ENCODE results near the gene PRKCH.

Gene PRKCH

GRCh38 chr14:61388173-61388975 lies 67.0 kb downstream of the PRKCH start:
- TF ChIP-seq FOXP2 (optimal IDR thresholded peaks at IDR 0.05; ENCODE audit: borderline replicate concordance, extremely low read depth, extremely low read length, insufficient read depth), result no peak
- no peak for TF ChIP-seq REST (IDR thresholded peaks at IDR 0.05; ENCODE audit: insufficient read depth in 1 of 2, low read depth in 2 of 2, low read length in 2 of 2)
- TF ChIP-seq SIN3A (IDR thresholded peaks at IDR 0.05; ENCODE audit: borderline replicate concordance, insufficient read depth, low read length), result no peak
- no peak for TF ChIP-seq POLR2AphosphoS5 (IDR thresholded peaks at IDR 0.05; ENCODE audit: low read depth, low read length)
- no peak for TF ChIP-seq TAF1 (IDR thresholded peaks at IDR 0.05; ENCODE audit: borderline replicate concordance, insufficient read depth, low read length)

- TF ChIP-seq SIN3A (IDR thresholded peaks at IDR 0.05; ENCODE audit: borderline replicate concordance, insufficient read depth, low read length) (no peak), REST (IDR thresholded peaks at IDR 0.05; ENCODE audit: insufficient read depth in 1 of 2, low read depth in 2 of 2, low read length in 2 of 2) (no peak), FOXP2 (optimal IDR thresholded peaks at IDR 0.05; ENCODE audit: borderline replicate concordance, extremely low read depth, extremely low read length, insufficient read depth) (no peak), POLR2AphosphoS5 (IDR thresholded peaks at IDR 0.05; ENCODE audit: low read depth, low read length) (no peak), TAF1 (IDR thresholded peaks at IDR 0.05; ENCODE audit: borderline replicate concordance, insufficient read depth, low read length) (no peak)
Observed at GRCh38 chr14:61388976-61389576, 67.7 kb downstream of the PRKCH start.

- TF ChIP-seq POLR2AphosphoS5 (IDR thresholded peaks at IDR 0.05; ENCODE audit: low read depth, low read length) (no peak), SIN3A (IDR thresholded peaks at IDR 0.05; ENCODE audit: borderline replicate concordance, insufficient read depth, low read length) (no peak), FOXP2 (optimal IDR thresholded peaks at IDR 0.05; ENCODE audit: borderline replicate concordance, extremely low read depth, extremely low read length, insufficient read depth) (no peak), REST (IDR thresholded peaks at IDR 0.05; ENCODE audit: insufficient read depth in 1 of 2, low read depth in 2 of 2, low read length in 2 of 2) (no peak), TAF1 (IDR thresholded peaks at IDR 0.05; ENCODE audit: borderline replicate concordance, insufficient read depth, low read length) (no peak)
Observed at GRCh38 chr14:61391119-61391518, 69.7 kb downstream of the PRKCH start.

GRCh38 chr14:61392297-61392696 lies 70.9 kb downstream of the PRKCH start:
- no peak for TF ChIP-seq REST (IDR thresholded peaks at IDR 0.05; ENCODE audit: insufficient read depth in 1 of 2, low read depth in 2 of 2, low read length in 2 of 2)
- TF ChIP-seq POLR2AphosphoS5 (IDR thresholded peaks at IDR 0.05; ENCODE audit: low read depth, low read length), result no peak
- no peak for TF ChIP-seq TAF1 (IDR thresholded peaks at IDR 0.05; ENCODE audit: borderline replicate concordance, insufficient read depth, low read length)
- no peak for TF ChIP-seq FOXP2 (optimal IDR thresholded peaks at IDR 0.05; ENCODE audit: borderline replicate concordance, extremely low read depth, extremely low read length, insufficient read depth)
- no peak for TF ChIP-seq SIN3A (IDR thresholded peaks at IDR 0.05; ENCODE audit: borderline replicate concordance, insufficient read depth, low read length)
